Raji (cell line): ENCODE results near the gene HSD3B2.

Experiments used
- POLR2A ChIP-seq: IDR thresholded peaks from 2 replicates; pipeline ENCODE4 v1.6.1; 2011; ENCODE audit warnings: low read depth, low read length, control low read depth; ENCODE audit not compliant: insufficient read depth

The HSD3B2 gene

DNA sequence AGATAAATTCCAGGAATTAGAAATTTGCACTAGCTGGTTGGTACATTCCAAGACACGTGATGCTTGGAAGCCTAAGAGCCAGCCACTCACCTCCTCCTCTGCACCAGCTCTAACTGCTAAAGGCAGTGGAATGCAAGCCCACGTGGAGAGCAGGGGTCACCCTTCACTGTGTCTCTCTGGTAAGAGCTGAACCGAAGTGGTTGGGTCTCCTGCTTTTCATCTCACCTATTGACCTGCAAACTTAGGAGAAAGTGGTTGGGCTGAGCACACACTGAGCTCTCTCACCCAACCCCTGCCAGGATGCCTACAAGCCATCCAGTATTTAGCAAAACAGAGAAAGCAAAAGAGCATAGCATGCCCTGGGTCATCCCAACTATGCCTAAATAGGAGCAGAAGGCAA, 27.1 kb upstream of the HSD3B2 start:
- TF ChIP-seq POLR2A: no peak

DNA sequence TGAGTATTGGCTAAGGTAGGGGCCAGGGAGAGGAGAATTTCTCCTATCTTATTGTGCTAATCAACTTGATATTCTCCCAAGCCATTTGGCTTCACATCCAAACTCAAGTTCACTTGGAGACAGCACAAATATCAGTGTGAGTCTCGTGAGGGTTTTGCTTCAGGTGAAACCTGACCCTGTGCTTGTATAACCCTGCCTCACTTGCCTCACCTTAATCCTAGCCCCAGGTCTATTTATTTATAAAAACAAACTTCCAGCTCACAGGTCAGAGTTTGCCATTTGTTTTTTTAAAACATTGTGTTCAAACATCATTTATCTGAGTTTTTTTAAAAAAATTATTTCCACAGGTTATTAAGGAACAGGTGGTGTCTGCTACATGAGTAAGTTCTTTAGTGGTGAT, 26.5 kb upstream of the HSD3B2 start:
- no peak for TF ChIP-seq POLR2A

GRCh38 chr1:119390526-119390925, 24.4 kb upstream of the HSD3B2 start:
- TF ChIP-seq POLR2A: no peak

DNA sequence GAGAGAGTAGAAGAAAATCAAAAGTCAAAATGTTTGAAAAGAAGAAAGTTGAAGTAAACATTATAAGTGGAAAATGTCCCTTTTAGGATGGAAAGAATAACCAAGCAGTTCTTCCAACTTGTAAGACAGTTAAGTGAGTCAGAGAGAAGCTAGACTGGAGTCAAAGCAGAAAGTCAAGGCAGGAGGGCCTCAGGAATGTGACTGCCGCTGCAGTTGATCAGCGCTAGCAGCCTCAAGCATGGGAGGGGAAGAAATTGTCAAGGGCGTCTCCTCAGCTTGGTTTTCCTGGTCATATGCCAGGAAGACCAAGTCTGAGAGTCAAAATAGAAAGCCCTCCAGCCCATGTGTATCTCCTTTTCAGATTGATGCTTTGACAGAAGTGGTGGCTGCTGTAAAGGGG, 23.2 kb upstream of the HSD3B2 start:
- no peak for TF ChIP-seq POLR2A

GRCh38 chr1:119394085-119394484, 20.9 kb upstream of the HSD3B2 start:
- no peak for TF ChIP-seq POLR2A

GRCh38 chr1:119396982-119397381, 18.0 kb upstream of the HSD3B2 start:
- no peak for TF ChIP-seq POLR2A

- no peak for TF ChIP-seq POLR2A
These were observed 17.0 kb upstream of the HSD3B2 start for GRCh38 chr1:119397986-119398385.

DNA sequence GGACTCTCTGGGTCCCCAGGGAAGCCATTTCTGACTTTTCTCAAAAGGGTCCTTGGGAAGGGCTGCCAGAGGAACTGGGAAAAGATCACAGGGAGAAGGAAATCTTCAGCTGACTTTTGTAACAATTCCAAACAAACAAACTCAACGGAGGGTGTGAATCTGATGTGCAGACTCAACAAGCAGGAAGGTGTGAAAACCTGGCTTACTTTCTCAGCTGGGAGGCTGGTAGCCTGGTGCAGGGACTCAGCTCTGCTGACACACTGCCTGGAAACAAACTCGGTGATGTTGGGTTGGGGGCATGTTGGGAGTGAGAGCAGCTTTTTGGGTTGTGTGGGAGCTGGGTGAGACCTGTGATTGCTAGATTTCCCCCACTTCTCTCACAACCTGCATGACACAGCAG, 10.2 kb upstream of the HSD3B2 start:
- no peak for TF ChIP-seq POLR2A

DNA sequence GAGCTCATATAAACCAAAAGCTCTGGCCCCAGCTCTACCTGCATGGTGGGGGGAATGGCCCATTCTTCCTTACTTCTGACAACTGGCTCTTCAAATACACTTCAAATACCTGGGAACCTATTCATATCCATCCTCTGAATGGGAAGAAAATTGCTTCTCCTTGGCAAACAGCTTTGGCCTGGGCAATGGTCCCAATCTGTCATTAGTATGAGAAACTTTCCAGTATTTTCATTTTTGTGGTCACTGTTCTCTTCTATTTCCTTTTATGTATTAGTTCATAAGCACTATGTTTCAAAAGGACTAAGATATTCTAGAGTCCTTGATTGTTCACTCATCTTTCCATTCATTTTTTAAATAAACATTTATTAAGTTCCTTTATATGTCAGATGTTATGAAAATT, 5.2 kb upstream of the HSD3B2 start:
- TF ChIP-seq POLR2A: no peak

GRCh38 chr1:119410961-119411360, 4.0 kb upstream of the HSD3B2 start:
- no peak for TF ChIP-seq POLR2A

DNA sequence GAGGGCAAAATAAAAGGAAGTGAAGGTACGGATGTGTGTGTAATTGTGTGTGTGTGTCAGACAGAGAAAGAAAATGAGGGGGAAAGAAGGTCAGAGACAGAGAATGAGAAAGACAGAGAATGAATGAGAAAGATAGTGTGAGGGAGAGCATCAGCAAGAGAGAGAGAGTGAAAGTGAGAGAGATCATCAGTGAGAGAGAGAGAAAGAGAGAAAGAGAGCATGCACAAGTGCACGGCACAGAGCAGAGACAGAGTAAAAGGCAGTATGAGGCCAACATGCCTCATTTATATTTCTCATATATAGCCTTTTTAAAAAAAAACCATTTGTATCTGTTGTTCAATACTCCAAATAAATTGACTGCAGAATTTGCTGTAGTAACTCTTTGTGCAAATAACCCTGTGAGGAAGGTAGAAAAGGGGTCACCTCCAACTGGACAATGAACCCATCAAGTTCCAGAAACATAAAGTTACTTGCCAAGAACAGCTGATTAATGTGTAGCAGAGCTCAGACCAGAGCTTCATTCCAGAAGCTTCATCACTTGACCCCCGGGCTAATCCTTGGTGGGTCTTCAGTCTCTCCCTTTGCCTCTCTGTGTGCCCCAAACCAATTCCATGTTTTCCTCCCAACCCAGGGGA, 1.2 kb downstream of the HSD3B2 start:
- TF ChIP-seq POLR2A: no peak

DNA sequence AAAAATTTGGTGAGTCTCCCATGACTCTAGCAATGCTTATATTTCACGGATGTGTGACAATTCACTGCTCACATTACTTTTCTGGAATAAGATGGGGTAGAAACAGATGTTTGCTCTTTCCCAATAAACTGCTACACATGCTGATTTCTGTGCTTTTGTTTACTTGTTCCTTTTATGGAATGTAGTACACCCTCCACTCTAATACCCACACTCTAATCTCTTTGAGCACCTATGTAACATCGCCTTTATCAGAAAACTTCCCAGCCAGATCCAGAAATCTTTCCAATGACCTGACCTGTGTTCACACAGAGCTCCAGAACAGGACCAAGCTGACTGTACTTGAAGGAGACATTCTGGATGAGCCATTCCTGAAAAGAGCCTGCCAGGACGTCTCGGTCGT, 4.2 kb downstream of the HSD3B2 start:
- no peak for TF ChIP-seq POLR2A

DNA sequence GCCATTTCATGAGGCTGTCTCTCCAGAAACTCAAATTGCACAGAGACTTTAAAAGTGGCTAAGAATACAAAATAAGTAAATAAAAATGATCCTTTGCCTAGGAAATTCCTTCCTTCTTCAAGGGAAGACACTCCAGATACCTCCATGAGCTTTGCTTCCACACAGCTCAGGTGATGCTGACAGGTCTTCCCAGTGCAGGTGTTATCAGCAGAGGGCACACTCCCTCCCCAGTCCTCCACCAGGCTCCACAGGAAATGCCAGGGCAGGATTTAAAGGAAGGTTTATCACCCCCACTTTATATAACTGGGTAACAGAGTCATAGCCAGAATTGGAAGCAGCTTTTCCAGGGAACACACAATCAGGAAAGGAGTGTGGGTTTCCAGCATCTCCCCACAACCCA, 5.7 kb downstream of the HSD3B2 start:
- no peak for TF ChIP-seq POLR2A

DNA sequence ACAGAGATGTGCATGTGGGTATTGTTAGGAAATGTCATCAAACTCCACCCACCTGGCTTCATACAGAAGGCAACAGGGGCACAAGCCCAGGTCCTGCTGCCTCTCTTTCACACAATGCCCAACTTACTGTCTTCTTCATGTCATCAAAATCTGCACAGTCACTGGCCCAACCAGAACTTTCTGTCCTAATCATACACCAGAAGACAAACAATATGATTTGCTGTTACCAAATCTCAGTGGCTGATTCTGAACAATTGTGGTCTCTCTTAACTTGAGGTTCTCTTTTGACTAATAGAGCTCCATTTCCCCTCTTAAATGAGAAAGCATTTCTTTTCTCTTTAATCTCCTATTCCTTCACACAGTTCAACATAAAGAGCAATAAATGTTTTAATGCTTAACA, 7.7 kb downstream of the HSD3B2 start:
- TF ChIP-seq POLR2A: no peak

DNA sequence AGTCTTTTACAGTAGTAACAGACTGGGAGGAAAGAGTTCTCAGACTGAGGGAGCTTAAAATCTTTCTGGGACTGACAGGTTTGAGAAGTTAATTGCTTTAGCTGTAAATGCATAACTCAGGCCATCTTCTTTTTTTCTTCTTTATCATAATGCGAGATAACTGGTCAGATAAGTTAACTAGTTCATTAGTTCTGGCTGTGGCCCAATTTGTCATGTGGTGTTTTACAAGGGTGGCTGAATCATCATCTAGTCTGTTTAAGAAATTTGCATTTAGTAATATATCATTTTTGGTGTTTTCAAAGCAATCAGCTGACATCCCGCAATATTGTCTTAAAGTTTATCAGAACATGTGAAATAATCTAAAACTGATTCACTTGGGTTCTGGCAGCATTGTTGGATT, 14.0 kb downstream of the HSD3B2 start:
- TF ChIP-seq POLR2A: no peak

DNA sequence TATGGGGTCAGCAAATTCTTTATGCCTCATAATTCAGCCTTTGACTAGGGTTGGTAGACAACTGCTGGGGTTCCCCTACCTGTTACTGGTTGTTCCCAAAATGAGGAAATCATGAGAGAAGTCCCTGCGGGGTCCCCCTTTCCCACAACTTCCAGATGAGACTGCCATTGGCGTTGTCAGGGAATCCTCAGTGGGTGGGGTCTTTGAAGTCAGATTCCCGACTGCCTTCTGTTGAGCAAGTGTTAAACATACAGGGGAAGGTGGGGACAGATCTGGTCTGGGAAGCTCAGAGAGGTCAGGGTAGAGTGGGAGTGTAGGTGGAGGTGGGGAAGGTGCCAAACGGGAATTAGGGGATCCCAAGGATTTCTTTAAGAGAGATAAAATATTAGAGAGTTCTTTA, 14.7 kb downstream of the HSD3B2 start:
- TF ChIP-seq POLR2A: no peak

- TF ChIP-seq POLR2A: no peak
These were observed 15.5 kb downstream of the HSD3B2 start for GRCh38 chr1:119430486-119430885.
